CD4-positive, alpha-beta T cell treated with Interleukin-15 for 1 hour (primary cell): Measurements from ENCODE around the gene LHX3.

Experiments
- DNase-seq: peaks from one replicate; pipeline ENCODE4 v3.0.0-alpha.2; 2020

LHX3 gene

DNA sequence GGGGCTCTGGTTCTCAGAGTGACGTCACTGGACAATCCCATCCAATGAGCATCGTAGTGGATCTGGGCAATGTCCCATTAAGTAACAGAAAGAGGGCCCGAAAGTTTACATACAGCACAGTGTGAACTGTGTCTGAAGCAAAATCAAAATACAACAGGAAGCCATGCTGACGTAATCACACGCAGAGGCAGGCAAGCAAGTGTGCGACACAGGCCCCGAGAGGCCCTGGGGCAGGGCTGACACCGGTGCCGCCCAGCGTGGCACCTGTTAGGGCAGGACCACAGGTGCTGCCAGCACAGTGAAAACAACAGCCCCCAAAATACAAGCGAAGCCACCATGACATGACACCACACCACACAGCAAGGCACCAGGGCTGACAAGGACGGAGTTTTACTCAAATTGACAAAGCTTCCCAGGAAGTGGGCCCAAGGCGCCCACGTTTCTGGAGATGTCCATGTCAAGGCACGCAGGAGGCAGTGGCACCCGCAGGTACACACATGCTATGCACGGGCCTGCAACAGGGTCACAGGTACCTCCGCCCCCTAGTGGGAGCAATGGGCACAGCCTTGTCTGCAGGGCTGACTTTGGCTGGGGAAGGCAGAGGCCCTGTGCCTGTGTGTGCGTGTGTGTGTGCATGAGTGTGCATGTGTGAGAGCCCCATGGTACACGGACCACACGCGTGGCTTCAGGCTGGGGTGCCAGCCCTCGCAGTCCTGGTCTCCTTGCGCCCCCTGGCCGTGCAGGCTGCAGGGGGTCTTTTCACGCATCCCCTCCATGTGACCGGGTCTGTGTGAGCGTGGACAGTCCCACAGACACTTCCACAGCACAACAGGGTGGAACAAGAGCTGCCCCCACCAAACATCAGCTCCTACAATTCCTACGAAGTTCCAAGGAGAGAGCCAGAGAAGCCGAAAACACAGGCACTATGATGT, 21.1 kb upstream of the LHX3 start:
- peak; percentile 81 for DNase-seq

DNA sequence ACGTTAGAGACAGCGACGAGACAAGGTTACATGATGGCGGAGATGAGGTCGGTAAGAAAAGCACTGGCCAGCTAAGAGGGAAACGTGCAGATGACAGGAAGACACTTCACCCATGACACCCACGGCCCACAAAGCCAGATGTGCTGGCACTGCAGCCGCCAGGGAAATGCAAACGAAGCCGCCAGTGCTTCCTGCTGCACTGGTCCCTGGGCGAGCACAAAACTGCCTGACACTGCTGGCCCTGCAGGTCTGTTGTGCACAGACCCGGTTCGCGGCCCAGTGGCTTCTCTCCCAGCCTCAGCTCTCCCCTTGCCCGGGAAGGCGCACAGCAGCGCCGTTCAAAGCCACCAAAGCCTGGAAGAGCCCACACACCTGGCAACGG, 20.4 kb upstream of the LHX3 start:
- DNase-seq: peak; percentile 72

DNA sequence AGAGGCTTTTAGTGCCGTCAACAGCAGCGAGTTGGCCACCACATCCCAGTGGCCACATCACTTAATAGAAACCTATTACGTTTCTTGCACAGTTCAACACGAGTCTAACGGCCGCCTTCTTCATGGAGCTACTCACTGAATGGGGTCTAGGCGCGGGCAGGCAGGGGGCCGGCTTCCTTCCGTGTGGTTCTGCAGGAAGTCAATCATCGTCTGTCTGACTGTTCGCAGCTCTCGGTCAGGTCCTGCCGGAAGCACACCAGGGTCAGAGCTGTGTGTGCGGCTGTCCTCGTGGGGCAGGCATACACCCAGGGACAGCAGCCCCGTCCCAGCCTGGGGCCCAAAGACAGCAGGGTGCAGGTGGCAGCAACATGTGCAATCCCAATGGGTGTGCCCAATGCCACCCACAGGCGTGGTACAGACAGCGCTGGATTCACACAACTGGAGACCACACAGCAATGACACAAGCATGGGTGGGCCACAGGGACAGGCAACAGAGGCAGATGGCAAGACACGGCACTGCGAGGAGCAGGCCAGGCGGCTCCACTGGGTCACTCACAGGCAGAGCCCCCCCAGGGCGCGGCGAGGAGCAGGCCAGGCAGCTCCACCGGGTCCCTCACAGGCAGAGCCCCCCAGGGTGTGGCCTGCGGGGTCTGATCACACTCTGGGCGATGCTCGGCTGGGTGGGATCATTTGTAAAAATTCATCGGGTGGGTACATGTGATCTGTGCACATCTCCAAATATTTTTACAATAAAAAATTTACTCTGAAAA, 19.1 kb upstream of the LHX3 start:
- DNase-seq: no peak

DNA sequence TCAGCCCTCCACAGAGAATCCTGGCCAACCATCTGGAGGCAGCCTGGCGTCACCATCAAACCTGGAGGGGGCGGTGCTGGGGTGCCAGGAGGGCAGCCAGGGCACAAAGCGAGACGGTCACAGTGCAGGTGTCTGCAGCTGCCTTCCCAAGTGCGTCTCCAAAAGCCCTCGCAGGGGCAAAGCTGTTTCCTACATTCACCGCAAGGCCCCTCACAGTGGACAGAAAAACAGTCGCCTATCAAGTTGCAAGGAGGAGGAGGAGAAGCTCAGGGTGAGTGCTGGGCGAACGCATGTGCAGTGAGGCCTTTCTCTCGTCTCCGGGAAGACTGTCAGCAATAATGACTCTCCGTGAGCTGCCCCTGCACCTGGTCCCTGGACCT, 18.0 kb upstream of the LHX3 start:
- DNase-seq: no peak

DNA sequence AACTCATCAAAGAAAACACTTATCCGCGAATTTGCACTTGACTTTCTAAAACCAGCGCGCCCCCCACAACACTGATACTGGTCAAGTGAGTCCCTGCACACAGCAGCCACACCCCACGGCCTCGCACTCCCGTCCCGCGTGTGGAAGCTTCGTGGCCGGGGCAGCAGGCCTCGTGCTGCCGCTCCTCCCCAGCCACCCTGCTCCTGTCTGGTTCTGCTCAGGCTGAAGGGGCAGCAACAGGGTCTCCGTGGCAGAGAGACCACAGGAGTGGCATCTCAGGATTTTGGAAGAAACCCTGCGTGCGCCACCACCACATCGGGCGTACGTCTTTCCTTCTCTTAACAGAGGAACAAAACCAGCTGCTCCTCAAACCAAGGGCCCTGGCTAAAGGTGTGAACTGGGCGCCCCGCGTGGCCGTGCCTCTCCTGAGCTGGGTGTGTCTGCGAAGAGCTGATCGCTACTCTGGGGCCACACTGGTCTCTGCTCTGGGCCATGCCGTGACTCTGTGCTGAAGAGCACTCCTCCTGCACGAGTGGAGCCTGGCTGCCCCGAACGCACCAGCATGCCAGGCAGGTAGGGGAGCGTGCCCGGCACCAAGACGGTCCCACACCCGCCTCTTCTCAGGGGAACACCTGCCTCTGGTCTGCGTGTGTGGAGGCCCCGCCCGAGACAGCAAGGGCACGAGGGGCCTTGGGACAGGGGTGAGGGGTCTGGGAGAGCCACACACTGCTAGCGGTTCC, 17.4 kb upstream of the LHX3 start:
- DNase-seq: no peak

DNA sequence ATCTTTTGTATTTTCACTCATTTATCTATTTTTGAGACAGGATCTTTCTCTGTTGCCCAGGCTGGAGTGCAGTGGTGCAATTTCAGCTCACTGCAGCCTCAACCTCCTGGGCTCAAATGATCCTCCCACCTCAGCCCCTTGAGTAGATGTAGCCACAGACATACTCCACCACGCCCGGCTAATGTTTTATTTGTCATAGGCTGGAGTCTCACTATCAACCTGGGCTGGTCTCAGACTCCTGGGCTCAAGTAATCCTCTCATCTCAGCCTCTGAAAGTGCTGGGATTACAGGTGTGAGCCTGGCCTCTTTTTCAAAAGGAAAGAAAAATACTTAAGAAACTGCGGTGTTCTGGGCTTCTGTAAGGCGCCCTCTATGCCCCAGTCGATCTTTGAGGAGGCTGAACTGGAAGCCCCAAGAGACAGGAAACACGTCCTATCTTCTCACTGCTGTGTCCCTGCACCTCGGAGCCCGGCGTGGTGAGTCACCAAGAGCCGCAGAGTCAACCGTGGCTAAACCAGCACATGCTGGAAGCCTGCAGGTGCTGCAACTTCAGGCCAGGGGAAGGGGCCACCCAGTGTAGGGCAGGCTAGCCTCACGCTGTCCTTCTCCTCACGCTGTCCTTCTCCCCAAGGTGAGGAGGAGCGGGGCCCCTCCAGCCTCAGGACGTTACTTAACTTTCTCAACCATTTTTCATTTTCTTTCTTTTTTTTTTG, 15.2 kb upstream of the LHX3 start:
- no peak for DNase-seq

DNA sequence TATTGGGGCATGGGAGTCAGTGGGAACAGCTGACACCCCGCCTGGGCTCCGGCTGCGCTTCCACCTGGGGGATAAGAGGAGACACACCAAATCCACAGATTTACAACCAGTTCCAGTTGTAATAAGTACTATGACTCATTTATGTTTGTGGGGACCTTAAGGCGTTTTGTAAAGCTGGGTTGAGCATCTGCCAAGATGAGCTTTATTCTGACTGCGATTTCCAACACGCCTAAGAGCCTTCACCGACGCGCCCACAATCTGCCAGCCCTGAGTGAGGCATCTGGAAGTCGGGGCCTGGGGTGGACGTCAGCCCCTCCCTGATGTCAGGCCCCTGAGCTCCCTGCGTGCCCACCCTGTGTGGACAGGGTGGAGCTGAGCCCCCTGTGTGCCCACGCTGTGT, 14.3 kb upstream of the LHX3 start:
- no peak for DNase-seq

DNA sequence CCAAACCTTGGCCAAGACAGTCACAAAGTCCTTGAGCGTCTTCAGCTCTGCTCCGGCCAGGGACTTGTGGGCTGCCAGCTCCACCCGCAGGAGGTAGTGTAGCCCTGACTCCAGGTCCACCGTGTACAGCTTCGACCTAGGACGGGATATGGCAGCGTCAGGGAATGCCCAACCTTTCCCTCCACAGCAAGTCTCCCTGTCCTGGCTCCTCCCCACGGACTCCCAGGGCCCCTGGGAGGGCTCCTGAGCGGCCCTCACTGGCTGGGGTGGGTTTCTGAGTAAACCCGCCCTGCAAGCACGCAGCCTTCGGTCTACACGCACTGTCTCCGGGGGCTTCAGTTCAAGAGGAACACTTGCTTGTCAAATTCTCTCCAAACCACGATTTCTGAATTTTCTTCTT, 13.7 kb upstream of the LHX3 start:
- no peak for DNase-seq

DNA sequence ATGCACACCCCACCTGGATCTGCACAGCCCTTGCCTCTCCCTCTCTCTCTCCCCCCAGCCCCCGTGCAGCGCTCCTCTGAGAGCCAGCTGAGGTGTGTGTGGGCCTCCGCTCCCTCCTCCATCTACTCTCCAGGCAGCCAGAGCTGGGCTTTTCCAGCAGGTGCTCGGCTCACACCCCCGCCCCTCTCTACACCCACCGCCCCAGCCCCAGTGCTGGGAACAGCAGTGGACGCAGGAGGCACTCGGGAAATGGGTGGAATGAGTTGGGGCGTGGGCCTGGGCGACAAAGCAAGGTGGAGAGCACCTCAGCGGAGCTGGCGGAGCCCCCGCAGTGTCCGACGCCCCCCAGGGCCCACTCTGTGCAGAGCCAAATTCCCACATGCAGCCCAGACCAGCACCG, 13.3 kb upstream of the LHX3 start:
- DNase-seq: no peak

DNA sequence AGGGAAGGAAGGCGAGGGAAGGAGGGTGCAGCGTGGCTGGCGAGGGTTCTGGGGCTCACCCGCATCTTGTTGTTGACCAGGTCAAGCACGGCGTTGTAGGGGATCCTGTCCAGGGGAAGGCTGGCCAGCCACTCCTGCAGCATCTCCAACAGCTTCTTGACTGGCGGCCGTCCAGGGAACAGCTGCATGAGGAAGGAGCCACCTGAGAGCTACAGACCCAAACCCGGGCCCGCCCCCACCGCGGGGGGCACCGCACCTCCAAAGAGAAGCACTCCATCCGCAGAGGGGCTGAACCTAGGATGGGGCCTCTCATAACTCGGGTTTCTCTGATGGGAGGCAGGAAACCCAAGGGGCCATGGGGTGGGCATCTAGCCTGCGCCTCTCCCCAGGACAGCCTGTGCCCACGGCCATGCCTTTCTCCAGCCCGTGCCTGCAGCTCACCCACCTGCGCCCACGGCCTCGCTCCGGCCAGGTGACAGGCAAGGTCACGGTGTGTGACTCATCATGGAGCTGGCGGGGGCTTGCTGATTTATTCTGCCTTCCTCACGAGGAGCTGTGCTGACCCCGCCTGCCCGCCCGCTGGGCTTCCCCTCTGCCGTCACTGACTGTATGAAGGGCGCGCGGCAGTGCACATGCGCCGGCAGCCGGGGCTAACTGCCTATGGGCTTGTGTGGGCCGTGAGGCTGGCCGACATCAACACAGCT, 11.8 kb upstream of the LHX3 start:
- no peak for DNase-seq

DNA sequence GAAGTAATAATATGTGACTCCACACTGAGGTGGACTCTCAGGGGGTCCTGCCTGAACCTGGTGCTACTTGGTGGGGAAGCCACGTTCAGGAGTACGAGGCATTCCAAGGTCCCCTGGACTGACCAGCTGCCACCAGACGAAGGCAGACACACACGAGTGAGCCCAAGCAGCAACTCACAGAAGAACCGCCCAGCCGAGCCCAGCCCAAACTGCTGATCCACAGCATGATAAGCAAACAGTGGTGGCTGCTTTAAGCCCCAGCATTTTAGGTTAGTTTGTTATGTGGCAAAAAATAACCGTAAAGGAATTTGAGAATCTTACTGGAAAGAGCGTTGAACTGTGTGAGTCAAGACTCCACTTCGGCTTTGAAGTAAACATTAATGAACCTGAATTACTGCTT, 8.8 kb upstream of the LHX3 start:
- no peak for DNase-seq

DNA sequence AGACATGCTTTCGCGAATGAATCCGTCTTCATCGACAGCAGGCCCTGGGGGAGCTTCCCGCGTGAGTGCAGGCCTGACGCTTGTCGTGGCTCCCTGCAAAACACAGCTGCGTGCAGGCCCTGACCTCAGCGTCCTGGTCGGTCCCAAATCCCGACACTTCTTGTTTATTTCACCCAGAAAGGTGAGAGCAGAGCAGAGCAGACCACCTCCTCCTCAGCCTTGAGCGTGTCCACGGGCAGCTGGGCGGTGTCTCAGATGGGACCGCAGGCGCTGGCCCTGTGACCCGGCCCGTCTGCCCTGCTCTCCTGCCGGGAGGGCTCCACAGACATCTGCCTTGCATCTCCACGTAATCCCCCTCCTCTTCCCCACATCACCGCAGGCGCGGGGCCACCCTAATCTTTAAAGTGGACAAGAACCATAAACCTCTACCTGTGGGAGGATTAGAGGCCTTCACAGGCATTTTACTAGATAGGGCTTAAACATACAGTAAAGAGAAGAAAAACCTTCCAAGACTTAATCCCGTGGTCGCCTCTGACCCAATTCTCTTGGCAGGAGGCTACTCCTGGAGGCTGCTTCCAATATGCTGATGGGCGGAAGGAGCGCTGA, 7.5 kb upstream of the LHX3 start:
- no peak for DNase-seq

DNA sequence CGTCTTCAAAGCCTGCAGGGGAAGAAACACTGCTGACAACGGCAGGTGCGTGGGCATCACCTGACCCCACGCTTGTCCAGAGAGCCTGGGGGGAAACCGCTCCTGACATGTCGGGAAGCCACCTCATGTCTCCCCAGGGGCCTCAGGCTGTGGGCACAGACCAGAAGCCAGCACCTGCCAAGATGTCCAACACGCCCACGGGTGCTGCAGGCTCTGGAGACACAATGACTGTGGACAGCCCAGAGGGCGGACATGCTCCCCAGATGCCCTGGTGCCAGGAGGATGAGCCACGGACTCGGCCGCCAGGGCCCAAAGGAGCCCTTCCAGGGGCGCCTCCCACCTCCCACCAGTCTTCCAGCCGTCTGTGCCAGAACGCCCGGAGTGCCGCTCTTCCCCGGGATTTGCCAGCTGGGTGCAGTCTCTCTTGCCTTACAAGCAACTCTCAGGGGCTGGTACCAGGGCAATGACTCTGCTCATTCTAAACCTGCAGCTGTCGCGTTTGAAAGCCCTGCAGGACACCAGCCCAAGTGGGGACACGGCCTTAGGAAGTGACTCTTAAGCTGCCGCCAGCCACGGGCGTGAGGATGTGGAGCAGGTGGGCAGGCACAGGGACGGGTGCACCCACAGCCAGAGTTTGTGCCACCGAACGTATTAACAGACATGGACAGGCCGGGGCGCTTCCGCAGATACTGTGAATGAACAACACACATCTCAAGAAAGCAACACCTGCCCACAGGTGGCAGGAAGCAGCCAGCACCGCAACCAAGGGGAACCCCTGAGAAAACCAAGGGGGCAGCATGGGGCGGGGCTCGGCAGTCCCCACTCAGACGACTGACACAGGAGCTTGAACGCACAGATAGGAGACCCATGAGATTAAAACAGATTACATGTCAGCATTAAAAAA, 6.8 kb upstream of the LHX3 start:
- no peak for DNase-seq

DNA sequence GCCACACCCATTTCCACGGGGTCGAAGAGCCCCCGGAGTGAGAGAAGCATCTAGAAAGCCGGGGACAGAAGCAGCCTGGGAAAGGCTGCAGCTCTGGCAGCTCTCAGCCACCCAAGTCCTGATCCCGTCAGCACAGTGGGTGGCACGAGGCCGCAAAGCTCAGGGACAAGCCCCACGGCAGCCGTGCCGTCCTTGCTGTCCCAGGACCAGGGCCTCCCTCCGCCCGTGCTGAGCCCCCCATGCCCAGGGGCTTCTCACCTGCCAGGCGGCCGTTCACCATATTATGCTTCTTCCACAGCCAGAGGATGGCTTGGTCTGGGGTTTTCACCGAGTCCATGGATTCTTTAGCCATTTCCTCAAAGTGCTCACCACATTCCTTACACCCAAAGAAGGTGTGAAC, 6.1 kb upstream of the LHX3 start:
- DNase-seq: no peak

DNA sequence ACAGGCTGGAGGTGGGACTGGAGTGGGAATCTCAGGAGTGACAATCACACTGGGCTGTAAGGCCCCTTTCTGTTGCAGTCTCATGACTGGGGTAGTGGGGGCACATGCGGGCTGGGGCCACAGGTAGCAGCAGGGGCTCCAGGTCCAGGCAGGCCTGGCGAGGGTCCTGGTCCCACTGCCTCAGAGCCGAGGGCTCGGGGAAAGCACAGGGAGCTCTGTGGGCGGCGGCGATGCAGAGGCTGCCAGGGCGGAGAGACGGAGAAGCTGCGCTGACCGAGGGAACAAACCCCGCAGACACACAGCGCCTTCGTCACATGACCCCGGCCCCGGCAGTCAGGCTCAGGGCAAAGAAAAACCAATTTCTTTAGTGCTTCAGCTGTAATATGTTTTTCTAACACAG, 5.3 kb upstream of the LHX3 start:
- no peak for DNase-seq

DNA sequence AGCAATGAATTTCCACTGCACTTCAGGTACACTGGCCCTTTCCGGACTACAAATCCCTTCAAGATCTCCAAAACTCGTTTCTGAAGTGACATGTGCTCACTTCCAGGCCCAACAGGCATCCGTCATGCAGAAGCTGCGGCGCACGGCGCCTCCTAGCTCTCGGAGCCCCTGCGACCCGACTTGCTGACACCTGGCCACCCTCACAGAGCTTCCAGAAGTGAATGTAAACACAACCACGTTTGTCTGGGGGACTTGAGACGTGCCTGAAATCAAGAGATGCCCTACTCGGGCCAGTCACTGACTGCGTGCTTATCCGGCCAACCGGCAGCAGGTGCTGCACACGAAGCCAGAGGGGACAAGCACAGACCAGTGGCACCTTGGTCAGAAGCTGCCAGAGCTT, 4.9 kb upstream of the LHX3 start:
- no peak for DNase-seq

DNA sequence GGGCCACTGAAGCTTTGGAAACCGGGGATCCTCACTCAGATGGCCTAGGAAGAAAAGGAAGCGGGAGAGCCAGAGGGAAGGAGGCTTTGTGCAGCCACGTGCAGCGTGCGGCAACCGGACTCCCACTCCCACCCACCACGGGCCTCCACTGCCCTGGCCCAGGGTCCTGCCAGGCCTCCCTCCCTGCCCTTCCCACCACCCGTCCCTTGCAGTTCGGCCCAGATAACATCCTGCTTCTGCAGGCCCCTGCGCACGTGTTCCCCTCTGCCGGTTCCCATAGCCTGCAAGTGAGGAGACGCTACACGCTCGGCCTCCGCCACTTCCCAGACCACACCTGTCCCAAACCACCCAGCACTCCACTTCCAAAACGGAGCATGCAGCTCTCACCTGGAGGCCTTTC, 4.3 kb upstream of the LHX3 start:
- no peak for DNase-seq

DNA sequence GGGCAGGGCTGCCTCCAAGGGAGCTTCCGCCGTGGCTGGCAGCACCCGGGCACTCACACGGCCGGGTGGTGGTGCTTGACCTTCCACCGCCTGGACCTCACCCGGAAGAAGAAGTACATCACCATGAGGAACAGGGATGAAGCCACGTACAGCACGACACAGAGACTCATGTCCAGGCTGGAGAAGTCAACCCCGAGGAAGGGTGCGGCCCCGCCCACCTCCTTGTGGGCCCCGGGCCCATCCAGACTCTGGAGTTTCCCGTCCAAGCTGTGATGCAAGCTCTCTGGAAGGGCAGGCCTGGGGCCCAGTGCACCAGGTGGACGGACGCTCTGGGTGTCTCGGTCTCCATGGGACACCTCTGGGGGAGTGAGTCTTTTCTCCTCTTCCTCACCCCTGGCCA, 3.7 kb upstream of the LHX3 start:
- DNase-seq: no peak

DNA sequence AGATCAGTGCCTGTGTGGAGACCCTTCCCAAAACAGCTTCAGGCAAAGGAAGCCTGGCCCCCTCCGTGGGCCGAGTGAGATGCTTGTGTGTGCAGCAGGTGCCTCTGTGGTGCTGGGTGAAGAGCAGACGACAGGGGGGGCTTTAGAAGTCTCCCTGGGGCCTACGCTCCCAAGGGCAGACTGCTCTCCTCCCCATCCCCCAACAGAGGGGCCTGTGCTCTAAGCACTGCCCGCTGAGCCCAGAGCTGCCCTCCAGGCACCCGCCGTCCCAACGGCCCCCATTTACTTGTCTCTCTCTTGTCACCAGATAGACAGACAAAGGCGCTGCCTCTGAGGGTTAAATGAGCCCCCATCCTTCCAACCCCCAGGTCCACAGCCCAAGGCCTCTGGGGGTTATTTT, 2.7 kb upstream of the LHX3 start:
- no peak for DNase-seq

DNA sequence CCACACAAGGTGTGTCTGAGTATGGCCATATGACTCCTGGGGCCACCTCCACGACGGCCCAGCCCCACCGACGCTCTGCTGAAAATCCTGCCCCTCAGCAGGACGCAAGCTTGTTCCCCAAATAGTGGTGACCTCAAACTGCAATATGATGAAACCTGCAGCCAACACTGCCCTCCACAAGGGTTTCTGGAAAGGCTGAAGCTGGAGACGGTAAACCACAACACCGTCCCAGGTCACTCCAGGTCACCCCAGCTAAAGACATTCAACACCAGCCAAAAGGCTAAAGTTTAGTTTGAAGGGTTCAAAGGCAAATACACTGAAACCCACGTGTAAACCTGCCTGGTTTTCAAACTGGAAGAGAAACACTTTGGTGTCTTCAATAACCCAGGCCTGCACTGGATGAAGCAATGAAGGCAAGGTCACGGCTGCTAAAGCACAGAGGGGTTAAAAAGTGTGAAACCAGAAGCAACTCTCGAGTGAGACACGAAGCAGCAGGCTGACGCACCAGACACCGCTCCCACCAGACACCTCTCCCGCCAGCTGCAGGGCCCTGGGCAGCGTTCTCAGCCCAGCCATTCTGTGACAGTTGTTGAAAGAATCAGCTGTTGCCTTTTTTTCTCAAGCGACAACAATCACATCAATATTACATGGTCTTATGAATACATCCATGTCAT, 1.8 kb upstream of the LHX3 start:
- DNase-seq: no peak

DNA sequence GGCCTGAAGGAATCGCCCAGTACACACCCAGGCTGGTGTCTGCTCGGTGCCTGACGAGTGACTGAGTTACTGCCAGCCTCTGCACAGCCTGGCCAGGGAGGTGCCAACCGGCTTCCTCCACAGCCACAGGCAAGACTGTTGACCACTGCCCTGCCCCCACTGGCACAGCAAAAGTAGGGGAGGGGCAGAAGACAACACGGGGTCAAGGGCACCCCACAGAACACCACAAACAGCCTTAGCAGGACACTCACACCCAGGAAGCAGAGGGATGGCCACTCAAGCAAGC, 722 bp upstream of the LHX3 start:
- DNase-seq: no peak
